HG02623 (cell line): ENCODE data around the gene GLIS1.
"Not testable (repeated sequence)": the region's sequence is repeated elsewhere in the genome, so short reads cannot be mapped to it uniquely, and the experiment has no call there.

Experiments used
- ATAC-seq: cut with Tn5 transposase; IDR thresholded peaks from one replicate; pipeline ENCODE4 v1.9.1; 2021; ENCODE audit warnings: moderate library complexity; ENCODE audit not compliant: unreplicated experiment

The GLIS1 gene

GRCh38 chr1:53655931-53656746 lies 82.8 kb downstream of the GLIS1 start:
- no peak for ATAC-seq

GRCh38 chr1:53654216-53655210 lies 84.5 kb downstream of the GLIS1 start:
- no peak for ATAC-seq

GRCh38 chr1:53653631-53654030 lies 85.3 kb downstream of the GLIS1 start:
- ATAC-seq: no peak

GRCh38 chr1:53653200-53653575 lies 85.8 kb downstream of the GLIS1 start:
- ATAC-seq: no peak

GRCh38 chr1:53652441-53653199 lies 86.3 kb downstream of the GLIS1 start:
- ATAC-seq: no peak

- ATAC-seq: no peak
These were observed 87.6 kb downstream of the GLIS1 start for GRCh38 chr1:53651356-53651755.

GRCh38 chr1:53648516-53648915 lies 90.4 kb downstream of the GLIS1 start:
- ATAC-seq: no peak

- not testable (repeated sequence) for ATAC-seq
These were observed 91.0 kb downstream of the GLIS1 start for GRCh38 chr1:53647915-53648314.

GRCh38 chr1:53646732-53647131 lies 92.2 kb downstream of the GLIS1 start:
- no peak for ATAC-seq

GRCh38 chr1:53645690-53646078 lies 93.3 kb downstream of the GLIS1 start:
- ATAC-seq: no peak

GRCh38 chr1:53644909-53645689 lies 93.9 kb downstream of the GLIS1 start:
- ATAC-seq: no peak

GRCh38 chr1:53644496-53644895 lies 94.5 kb downstream of the GLIS1 start:
- no peak for ATAC-seq

- ATAC-seq: no peak
These were observed 95.0 kb downstream of the GLIS1 start for GRCh38 chr1:53643881-53644390.

- no peak for ATAC-seq
These were observed 95.7 kb downstream of the GLIS1 start for GRCh38 chr1:53643041-53643880.

GRCh38 chr1:53642607-53643006 lies 96.4 kb downstream of the GLIS1 start:
- ATAC-seq: no peak

GRCh38 chr1:53642215-53642555 lies 96.8 kb downstream of the GLIS1 start:
- no peak for ATAC-seq

- no peak for ATAC-seq
These were observed 97.3 kb downstream of the GLIS1 start for GRCh38 chr1:53641481-53642214.

- ATAC-seq: no peak
These were observed 98.3 kb downstream of the GLIS1 start for GRCh38 chr1:53640701-53641075.
